Upper lobe of left lung (tissue), 4 donors: ENCODE data around the gene C1orf21.

Experiments used
- CTCF ChIP-seq, 6 experiments: fragments of 450-650 bp in 4 of 6; fragments of 200-600 bp in 2 of 6; sonication (generic) in 2 of 6; IDR thresholded peaks; one replicate each; pipeline ENCODE4 v1.5.1; 2016 to 2019; ENCODE audit warnings: antibody characterized with exemption in 6 of 6
- POLR2AphosphoS5 ChIP-seq, 2 donors: sonication (generic); formaldehyde crosslinking; IDR thresholded peaks; one replicate each; pipeline ENCODE4 v1.5.1; 2017; ENCODE audit warnings: antibody characterized with exemption in 2 of 2

DNA sequence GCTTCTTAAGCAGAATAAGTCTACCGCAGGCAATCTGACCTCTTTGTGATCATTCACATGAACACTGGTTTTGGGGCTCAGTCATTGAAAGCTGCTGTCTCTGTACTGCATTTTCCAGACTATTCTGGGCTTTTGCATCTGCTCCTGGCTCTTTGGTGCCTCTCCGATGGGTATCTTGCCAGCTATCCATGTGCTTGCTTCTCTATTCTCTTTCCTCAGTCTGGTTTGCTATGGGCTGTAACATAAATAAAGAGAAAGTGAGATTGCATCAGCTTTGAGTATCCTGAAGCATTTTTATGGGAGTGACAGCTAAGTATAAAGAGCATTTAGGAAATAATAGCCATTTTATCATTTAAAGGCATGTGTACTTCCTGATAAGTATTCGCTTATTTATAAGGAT is 70.7 kb downstream of the C1orf21 start:
- no peak for TF ChIP-seq CTCF (IDR thresholded peaks at IDR 0.05)
- TF ChIP-seq POLR2AphosphoS5 (IDR thresholded peaks at IDR 0.05) = no peak
